Endometrium (tissue), 2 donors: Measurements from ENCODE around the gene UBE2J2.

Experiments
- FAIRE-seq: peaks from 2 replicates; lab custom pipeline; 2012; peaks lifted over from hg19 to GRCh38; lab: Jason Lieb, UNC
- donor health status: control.
- donor health status: control.

Gene UBE2J2

DNA sequence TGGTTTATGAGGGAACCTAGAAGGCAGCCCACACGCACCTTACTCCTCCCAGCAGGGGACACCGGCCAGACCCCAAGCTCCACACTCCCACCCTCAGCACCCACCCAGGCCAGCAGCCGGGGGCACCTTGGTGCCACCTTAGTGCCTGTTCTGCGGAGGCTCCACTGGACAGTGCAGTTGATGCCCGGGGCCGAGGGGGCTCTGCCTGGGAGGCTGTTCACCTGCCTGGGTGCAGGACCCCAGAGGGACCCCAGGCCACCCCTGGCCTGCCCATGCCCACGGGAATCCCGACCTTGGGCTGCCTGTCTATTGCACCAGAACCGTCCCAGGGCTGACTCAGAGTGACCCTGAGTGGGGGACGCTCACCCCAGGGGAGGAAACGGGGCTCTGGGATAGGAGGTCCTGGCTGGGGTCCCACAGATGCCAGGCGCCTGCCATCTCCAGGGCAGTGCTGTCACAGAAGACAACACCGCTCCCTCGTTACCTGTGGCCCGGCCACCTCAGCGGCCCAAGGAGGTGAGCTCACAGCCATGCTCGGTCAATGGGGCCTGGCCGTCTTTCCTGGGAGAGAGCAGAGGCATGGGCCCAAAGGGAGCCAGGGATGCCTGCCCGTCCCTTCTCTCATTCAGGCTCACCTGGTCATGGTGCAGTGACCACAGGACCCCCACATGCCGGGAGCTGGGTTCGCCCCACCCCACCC, 7.3 kb upstream of the UBE2J2 start:
- no peak for FAIRE-seq

DNA sequence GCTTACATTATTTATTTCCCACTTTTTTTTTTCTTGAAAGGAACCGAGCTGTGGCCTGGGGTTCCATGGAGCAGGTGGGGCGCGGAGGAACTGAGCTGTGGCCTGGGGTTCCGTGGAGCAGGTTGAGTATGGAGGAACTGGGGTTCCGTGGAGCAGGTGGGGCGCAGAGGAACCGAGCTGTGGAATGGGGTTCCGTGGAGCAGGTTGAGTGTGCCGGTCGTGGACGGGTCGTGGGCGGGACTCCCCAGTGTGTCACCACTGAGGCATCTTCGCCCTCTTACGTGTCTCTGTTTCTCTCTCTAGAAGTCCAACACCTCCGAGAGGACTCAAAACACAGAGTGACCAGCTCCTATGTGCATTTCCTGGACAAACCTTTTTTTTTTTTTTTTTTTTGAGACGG, 5.4 kb upstream of the UBE2J2 start:
- FAIRE-seq, result no peak

DNA sequence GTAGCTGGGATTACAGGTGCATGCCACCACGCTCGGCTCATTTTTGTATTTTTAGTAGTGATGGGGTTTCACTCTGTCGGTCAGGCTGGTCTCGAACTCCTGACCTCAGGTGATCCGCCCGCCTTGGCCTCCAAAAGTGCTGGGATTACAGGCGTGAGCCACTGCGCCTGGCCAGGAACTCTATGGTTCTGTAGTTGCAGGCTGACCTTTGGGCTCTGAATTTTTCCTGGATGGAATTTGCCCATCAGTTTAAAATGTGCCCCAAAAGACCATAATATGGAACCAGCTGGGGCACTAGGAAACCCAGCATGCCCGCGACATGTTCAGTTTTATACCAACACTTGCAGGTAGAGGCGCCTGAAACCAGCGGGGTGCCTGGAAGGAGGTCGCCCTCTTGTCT, 5.0 kb upstream of the UBE2J2 start:
- no peak for FAIRE-seq

DNA sequence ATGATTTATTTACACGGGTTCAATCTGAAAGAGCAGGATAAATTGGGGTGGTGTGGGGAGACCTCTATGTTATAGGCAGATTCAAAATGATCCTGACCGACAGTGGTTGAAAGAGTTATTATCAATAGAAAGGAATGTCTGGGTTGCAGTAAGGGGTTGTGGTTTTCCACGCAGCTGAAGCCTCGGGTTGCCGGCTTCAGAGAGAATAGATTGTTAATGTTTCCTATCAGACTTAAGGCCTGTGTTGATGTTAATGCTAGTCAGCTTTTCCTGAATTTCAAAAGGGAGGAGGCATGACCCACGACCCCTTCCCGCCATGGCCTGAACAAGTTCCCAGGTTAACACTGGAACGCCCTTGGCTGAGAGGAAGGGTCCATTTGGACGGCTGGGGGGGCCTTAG, 2.2 kb upstream of the UBE2J2 start:
- FAIRE-seq, result no peak

DNA sequence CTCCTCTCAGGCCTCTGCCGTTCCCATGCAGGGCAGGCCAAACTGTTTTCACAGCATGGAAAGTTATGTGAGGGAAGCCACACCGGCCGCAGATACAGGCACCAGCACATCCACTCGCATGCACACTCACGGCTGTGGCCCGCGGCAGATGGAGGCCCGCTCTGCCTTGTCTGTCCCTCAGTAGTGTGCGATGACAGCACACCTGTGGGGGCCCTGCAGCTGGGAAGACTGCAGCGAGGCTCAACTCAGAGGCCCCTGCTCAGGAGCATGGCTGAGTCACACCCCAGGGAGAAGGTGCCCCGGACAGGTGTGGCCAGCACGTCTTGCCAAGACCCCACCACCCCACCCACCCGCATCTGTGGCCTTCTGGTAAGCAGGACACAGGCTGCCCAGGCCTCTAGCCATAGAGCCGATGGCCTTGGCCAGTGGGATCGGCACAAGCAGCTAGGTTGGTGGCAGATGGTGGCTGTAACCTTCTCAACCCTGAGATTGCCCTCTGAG, 1.3 kb upstream of the UBE2J2 start:
- no peak for FAIRE-seq

DNA sequence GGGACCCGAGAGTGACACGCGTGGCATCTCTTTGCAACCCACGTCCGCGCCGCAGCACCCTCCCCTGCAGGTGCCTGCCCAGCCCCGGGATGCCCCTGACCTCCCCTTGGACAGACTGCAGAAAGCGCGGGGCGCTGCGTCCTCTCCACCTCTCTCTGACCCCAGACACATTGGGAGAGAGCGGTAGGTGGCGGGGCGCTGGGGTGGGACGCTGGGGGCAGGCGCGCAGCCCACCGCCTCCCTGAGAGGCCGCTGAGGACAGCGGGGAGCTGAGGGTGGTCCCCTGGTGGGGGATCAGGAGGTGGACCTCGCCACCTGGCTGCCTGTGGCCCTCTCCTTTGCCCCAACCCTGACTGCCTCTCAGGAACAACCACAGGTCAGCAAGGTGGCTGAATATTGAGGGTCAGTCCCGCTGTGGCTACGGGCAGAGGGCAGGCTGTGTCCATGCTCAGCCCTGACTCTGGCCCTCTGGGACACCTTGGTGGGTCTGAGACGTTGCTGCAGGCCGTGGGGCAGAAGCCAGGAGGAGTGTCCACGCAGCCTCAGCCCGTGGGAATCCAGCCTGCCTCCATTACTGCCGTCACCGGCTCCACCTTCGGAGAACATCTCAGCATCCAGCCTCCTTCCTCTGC, 761 bp upstream of the UBE2J2 start:
- no peak for FAIRE-seq

DNA sequence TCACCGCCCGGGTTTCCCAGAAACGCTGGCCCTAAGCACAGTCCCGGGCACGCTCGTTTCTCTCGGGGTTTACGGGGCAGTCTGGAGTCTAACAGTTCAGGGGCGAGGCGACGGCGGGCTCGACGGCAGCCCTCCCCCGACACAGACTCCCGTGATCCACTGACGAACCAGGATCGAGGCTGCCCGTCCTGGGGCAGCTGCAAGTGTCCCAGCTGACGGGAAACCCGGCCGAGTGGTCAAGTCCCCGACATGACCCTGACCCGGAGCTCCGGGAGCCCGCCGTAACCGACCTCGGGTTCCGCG, 494 bp downstream of the UBE2J2 start:
- no peak for FAIRE-seq

DNA sequence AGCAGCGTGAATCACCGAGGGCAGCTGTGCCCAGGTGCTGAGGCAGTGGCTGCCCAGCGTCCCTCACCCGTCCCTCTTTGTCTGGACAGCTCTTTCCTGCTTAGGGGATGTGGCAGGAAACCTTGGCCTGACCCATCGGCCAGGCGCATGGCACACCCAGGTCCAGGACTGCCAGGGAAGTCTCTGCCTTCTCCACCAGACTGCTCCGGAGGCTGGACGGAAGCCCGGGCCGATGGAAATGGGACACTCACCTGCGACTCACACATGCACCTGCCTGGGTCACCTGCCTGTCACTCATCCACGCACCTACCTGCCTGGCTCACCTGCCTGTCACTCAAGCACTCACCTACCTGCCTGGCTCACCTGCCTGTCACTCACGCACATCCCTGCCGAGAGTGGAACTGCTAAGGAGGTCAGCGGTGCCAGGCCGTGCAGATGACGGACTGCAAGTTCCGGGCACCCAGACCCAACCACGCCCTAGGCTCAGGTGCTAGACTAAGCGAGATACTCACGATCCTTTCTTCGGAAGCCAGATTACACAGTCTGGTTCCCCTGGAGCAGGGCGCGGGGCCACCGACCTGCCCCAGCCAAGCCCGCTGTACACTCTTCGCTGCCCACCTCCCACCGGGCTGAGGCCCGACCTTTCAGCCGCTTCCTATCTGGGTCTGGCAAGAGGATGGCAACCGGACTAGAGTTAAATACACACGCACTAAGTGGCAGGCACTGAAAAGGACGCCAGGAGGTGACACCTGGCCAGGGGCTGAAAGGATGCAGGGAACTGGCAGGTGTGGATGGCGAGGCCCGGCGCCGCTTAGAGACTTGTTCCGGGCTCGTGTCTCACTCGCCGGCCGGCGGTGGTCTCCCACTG, 1.1 kb downstream of the UBE2J2 start:
- FAIRE-seq, result no peak

DNA sequence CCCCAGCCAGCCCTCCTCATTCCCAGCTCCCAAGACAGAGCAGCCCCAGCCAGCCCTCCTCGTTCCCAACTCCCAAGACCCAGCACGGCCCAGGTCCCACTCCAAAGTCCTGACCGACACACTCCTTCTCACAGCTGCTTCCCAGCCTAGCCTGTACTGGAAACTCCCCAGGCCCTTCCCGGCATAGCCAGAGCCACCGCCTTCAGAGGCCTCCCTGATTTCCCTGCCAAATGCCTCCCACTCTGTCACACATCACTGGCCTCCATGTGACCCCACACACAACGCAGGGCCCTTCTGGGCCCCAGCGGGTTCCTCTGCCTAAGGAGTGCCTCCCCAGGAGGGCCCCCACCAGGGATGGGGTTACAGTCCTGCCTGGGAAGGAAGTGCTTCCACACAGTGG, 2.8 kb downstream of the UBE2J2 start:
- FAIRE-seq, result no peak

DNA sequence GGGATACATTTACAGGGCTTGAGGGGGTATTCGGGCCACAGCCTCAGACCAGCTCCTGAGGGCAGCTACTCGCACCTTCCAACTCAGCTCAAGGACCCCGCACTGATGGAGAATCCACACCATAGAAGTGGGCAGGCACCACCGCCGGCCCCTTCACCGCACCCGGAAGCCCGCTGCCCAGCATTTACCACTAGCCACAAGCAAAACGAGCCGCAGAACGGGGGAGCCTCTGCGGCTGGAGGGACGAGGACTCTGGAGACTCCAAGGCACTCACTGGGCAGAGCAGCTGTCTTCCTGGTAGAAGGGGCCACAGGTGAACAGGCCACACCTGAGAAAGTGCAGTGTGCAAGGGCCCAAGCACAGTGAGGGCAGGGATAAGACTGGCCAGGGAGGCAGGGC, 5.4 kb downstream of the UBE2J2 start:
- FAIRE-seq, result no peak

DNA sequence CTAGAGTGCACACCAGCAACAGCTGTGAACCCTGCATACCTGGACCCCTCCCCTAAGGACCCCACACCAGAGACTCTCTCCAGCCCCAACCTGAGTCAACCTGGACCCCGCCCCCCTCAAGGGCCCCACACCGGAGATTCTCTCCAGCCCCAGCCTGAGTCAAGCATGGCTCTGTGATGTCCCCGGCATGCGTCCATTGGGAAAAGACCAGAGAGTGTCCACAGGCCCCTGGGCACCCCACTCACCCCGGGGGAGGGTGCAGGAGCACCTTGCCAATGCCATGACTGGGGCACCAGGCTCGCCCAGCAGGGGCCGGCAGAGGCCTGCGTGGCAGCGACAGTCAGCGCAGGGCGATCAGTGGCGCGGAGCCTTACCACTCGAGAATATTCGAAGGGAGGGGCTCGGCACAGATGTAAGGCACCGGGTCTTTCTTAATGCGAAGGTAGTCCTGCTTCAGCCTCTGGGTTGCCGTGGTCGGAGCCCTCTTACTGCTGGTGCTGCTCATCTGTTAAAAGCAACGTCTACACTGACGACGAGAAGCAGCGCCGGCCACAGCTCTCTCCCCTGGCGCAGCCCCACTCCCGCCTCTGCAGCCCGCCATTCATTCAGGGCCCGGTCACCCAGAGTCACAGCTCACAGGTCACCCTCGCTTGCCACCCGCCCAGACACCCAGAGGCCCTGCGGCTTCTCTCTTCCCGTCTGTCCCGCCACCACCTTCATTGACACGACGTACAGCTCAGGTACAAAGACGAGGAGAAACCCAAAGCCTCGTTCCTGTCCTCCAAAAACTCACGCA, 6.0 kb downstream of the UBE2J2 start:
- FAIRE-seq, result no peak

DNA sequence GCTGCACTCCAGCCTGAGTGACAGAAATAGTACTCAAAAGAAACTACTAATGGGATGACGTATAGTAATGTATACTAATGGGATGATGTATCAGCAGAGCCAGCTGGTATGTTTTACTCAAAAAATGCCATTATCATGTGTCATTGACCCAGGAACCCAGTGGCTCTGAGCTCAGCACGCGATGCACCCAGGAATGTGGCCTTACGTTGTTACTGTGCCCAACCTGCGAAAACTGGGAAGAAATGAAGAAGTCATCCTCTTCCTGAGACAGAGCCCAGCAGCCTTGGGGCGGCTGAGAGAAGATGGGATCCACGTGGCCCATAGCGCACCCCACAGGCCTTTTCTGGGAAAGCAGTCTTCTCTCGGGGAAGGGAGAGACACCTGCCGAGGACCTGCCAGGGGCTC, 8.8 kb downstream of the UBE2J2 start:
- no peak for FAIRE-seq

DNA sequence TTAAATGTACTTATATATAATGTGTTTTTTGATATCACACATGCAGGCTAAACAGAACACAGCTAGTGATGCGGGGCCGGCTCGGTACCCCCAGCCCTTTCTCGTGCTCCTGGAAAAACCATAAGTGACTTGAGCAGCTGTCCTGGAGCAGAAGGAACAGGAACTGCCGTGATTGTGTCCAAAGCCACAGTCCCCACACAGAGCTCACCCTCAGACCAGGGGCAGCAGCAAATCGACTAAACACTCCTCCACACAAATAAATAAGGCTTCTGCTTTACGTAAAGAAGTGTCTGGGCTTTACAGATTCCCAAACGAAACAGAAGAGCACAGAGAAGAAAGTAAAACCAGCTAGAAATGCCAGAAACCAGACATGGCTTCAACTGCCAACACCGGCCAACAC, 9.6 kb downstream of the UBE2J2 start:
- no peak for FAIRE-seq

DNA sequence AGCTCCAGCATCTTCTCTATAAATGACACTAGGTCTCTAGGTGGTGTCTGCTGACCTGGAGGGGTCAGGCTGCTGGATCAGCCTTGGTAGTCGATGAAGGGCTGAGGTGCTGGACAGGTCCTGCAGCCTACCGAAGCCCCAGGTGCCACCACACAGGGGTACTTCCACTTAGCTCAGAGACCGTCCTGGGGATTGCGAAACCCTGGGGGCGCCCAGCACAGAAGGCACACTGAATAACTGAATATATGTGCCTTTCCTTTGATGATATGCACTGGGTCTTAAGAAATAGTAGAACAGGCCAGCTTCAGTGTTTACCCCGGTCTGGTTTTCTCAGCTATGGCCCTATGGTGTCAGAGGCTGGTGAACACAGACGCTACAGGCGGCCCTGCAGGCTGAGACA, 10.9 kb downstream of the UBE2J2 start:
- no peak for FAIRE-seq

DNA sequence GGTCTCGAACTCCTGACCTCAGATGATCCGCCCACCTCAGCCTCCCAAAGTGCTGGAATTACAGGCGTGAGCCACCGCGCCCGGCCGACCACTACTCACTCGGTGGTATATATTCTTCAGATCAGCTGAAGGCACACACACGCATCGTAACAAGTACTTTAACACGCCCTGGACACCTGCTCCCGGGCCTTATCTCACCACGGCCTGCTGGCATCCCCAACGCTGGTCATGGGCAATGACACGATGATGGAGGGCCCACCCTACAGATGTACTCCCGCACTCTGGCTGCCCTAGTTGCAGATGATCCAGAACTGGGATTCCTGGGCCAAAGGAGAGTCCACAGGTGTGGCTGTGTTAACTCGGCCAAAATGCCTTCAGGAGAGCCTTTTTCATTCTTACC, 11.6 kb downstream of the UBE2J2 start:
- FAIRE-seq, result no peak

DNA sequence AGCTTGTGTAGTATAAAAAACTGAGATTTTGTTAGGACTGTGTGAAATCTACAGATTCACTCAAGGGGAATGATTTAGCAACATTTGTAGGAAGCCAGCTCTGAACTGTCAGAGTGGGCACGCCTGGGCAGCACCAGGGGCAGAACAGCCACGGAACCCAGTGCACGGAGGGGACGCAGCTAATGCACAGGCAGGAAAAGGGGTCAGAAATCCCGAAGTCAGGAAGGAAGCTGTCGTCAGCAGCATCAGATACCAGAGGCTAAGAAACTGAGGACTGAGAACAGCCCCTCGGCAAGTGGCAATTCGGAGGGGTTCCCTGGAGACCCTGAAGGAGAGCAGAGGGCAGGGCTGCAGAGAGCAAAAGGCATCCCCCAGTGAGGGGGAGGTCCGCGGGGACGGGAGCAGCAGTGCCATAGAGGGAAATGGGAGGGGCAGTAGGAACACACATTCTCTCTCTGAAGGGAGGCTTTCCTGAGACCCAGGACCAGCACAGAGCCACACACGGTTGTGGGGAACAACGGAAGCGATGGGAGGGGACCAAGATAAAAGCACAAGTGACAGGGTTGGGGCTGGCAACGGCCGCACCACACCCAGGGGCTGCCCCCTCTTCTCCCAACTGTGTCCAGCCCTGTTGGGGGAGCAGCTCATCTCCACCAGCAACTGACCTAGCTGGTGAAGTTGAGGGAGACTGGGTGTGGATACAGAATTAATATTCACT, 12.7 kb downstream of the UBE2J2 start:
- FAIRE-seq, result no peak

DNA sequence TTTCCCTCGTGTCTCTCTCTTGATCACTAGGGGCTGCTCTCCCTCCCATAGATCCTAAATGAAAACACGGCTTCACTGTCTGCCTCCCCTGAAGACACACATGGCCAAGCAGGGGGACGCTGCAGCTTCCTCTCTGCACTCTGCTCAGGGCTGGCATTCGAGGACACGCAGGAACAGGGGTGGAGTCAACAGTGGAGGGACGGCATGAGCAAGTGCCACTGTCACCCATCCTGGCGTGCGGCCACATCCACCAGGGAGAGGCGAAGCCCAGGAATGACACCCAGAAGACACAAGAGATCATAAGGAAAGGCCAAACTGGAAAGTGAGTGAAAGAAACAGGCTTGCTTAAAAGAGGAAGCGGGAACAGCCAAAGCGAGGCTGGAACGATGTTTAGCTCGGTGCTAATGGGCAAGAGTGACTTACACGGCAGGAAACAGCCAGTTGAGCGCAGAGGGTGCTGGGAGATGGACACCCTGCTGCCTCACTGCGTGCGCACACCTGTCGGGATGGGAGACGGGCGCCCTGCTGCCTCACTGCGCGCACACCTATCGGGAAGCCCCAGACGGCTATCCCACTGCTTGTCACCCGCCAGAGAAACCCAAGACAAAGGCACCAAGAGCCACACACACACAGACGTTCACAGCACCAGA, 13.6 kb downstream of the UBE2J2 start:
- no peak for FAIRE-seq

DNA sequence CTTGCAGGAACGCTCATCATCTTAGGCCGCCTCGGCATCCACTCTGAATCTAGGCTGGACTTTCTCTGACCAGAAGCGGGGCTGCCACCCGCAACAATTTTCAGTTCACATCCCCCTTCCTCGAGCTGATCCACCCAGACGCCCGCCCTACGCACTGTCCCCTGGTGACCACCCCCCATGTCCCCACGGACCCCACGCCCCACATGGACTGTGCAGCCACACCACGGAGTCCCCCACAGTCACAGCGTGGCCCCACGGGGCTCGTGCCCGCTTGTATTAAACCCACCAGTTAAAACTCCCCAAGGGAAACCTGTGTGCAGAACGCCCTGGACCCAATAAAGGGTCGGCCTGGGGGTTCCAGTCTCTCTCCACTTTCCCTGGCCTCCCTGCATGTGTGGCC, 14.1 kb downstream of the UBE2J2 start:
- FAIRE-seq, result no peak

DNA sequence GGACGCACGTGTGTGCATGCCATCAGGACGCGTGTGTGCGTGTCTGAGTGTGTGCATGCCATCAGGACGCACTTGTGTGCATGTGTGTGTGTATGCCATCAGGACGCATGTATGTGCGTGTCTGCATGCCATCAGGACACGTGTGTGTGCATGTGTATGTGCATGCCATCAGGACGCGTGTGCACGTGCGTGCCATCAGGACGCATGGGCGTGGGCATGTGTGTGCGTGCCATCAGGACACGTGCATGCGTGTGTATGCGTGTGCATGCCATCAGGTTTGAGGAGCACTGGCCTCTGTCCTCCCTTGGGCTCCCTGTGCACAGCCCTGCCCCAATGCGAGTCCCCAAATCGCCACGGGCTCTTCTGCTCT, 14.6 kb downstream of the UBE2J2 start:
- FAIRE-seq, result no peak

DNA sequence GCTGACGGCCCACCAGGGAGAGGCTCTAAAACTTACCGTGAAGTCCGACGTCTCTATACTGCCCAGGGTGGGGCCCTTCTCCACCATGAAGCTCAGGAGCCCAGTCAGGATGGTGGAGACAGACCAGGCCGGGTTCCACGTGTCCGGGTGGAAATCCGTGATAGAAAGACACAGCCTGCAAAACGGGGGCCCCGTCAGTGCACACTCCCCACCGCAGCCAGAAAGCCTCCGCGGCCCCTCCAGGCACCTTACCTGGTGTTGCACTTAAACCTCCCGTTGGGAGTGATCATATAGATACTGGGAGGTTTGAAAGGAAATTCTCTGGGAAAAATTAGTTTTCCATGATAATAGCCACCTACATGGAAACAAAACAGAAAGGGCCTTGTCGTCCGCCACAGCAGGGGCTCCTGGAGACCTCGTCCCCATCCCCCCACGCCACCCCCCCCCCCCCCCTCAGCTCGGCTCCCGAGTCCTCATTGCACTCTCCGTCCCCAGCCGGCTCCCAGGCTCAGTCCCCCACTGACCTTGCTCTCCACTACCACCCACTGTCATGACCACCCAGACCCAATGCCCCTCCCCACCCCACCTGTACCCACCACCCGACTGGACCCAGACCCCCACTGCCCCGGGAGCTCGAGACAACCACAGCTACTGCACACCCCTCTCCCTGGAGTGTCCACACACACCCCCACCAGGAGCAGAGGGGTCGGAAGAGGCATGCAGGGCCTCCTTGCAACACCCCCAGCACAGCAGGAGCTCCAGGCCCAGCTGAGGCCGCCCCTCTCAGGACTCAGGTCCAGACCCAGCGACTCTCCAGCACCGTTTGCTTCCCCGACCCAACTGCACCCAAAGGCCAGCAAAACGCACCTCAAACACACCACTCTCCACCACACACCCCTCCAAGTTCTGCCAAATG, 16.4 kb downstream of the UBE2J2 start:
- no peak for FAIRE-seq
